ENCODE measurements around the gene NRCAM. TPM values are rescaled to one million over a fixed set of nuclear protein-coding genes. Genes with fewer than 3 reads are reported as not detected.

Gene NRCAM
- total RNA-seq, 1 donor from 2014 or later = 0.14 TPM

DNA sequence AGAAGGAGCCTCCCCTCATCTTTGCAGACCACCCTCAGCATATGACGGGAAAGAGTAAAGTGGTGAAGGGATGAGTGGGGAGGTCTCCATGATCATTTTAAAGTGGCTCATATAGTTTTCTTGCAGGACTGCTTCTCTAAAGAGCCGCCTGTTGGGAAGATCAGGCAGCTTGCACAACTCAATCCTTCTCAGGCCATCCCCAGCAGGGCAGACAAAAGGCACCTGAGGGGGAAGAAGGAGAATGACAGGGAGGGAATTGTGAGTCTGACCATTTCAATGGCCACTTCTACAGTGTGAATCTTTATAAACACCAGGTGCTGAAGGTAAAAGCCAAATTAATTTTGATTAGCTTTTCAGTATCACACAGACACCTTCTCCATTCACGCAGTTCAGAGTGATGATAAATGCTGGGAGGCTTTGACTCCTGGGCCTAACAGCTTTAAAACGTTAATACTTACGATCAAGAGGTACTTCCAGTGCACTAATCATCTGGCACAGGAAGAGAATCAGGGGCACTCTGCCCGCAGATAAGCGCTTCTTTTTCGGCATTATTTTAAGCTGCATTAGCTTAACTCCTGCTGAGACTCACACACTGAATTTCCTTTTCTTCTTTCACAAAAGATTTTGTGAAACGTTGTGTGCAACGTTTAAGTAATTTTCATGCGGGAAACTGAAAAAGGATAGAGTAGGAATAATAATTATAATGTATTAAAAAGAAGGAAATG, 216.6 kb downstream of the NRCAM start:
- TF ChIP-seq CTCF (IDR thresholded peaks at IDR 0.05; ENCODE audit: borderline replicate concordance) = no peak
- intact Hi-C loops (cut with micrococcal nuclease) = no loop called here
- DNase-seq = no peak
- Histone ChIP-seq H3K36me3 (no peaks in the 10 kb centered on the region), H3K4me3 (no peak overlapping the region), H3K9me3 (replicated peaks) (no peaks in the 10 kb centered on the region), H3K27ac (replicated peaks) (no peak overlapping the region), H3K4me1 (peaks cover 6% of the 10 kb centered on the region), H3K27me3 (ENCODE audit: low read depth) (no peaks in the 10 kb centered on the region)

DNA sequence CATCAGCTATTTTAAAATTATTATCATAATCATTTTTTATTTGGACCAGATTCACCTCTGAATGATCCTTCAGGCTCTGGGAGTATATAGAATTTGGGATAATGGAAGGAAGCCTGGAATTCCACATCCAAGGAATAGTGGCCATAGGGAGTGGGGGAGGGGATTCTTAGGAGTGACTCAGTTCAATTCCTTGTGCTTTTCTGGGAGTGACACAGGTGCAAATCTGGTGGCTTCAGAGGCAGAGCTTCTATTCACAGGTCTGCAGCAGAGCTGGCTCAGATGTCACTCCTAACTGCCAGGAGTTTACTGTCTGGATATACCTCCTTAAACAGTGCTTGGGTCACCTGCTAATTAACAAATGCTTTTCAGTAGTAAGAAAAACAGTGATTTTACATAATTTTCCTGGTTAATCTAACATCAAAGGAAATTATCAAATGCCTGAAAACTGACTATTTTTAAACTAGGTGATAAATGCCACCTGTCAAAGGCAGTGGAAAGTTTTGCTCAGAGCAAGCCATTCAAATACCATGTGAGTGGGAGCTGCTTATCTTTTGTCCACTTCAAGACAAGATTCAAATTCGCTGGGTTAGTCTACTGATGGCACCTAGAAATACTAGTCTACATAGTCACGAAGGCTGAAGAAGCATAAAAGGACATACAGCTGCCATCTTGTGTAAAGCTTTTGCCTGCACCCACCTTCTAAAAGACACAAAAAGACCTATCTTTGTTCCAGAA, 219.4 kb downstream of the NRCAM start:
- Histone ChIP-seq H3K27me3 (ENCODE audit: low read depth) (no peaks in the 10 kb centered on the region), H3K4me1 (peaks cover 6% of the 10 kb centered on the region), H3K9me3 (replicated peaks) (no peaks in the 10 kb centered on the region), H3K36me3 (no peaks in the 10 kb centered on the region), H3K4me3 (no peak overlapping the region), H3K27ac (replicated peaks) (no peak overlapping the region)
- no peak for TF ChIP-seq CTCF (IDR thresholded peaks at IDR 0.05; ENCODE audit: borderline replicate concordance)
- no peak for DNase-seq
- intact Hi-C loops (cut with micrococcal nuclease) = no loop called here

DNA sequence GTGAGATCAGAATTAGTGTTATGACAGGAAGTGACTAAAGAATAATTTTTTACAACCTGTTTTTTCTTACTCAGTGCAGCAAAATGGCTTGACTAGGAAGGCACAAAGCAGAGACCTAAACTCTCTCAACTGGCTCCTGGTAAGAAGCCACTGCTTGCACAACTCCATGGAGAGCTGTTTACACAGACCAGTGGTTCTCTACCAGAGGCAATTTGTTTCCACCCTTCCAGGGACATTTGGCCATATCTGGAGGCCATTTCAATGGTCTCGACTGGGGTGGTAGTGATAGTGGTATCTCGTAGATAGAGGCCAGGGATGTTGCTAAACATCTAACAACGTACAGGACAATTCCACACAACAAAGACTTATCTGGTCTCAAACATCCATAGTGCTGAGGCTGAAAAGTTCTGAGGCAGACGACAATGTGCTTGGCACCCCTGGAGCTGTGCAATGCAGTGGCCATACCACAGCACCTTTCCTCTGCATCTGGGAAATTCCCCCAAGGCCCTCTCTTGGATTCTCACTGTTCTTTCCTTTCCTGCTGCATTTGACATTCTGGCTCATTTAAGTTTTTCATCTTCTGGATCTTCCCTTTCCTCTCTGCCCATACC, 220.7 kb downstream of the NRCAM start:
- intact Hi-C loops (cut with micrococcal nuclease) = no loop called here

GRCh38 chr7:108234971-108235450, 221.2 kb downstream of the NRCAM start:
- no peak overlapping the region for H3K4me3 ChIP-seq
- no peaks in the 10 kb centered on the region for H3K27me3 ChIP-seq (ENCODE audit: low read depth)
- no peak for TF ChIP-seq CTCF (IDR thresholded peaks at IDR 0.05; ENCODE audit: borderline replicate concordance)
- H3K27ac ChIP-seq (replicated peaks) = no peak overlapping the region
- H3K9me3 ChIP-seq (replicated peaks) = no peaks in the 10 kb centered on the region
- intact Hi-C loops (cut with micrococcal nuclease) = no loop called here
- H3K4me1 ChIP-seq = peaks cover 6% of the 10 kb centered on the region
- no peaks in the 10 kb centered on the region for H3K36me3 ChIP-seq
- DNase-seq = no peak

More for the DNA sequence above, 220.7 kb downstream of the NRCAM start:
- no peaks in the 10 kb centered on the region for H3K36me3 ChIP-seq
- H3K27ac ChIP-seq (replicated peaks) = no peak overlapping the region
- H3K4me1 ChIP-seq = peaks cover 6% of the 10 kb centered on the region
- DNase-seq = no peak
- no peaks in the 10 kb centered on the region for H3K27me3 ChIP-seq (ENCODE audit: low read depth)
- H3K4me3 ChIP-seq = no peak overlapping the region
- no peak for TF ChIP-seq CTCF (IDR thresholded peaks at IDR 0.05; ENCODE audit: borderline replicate concordance)
- H3K9me3 ChIP-seq (replicated peaks) = no peaks in the 10 kb centered on the region

DNA sequence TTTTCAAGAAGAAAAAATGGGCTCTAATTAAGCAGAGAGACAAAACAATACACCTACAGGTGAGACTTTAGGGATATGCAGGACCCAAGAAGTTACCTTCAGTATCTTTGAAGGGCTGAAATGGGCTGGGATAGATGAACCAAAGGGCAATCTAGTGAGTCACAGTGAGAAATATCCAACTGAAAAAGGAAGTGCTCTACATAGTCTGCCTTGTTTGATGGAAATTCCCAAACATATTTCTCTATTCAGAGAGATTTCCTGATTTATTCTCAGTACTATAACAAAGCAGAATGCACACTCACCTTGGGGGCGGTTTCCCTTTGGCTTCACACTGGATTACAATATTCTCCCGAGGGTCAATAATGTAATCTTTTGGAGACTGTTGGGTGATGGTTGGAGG, 222.0 kb downstream of the NRCAM start:
- Histone ChIP-seq H3K4me1 (peaks cover 6% of the 10 kb centered on the region), H3K27me3 (ENCODE audit: low read depth) (no peaks in the 10 kb centered on the region), H3K36me3 (no peaks in the 10 kb centered on the region), H3K4me3 (no peak overlapping the region), H3K9me3 (replicated peaks) (no peaks in the 10 kb centered on the region), H3K27ac (replicated peaks) (no peak overlapping the region)
- intact Hi-C loops (cut with micrococcal nuclease) = no loop called here
- no peak for TF ChIP-seq CTCF (IDR thresholded peaks at IDR 0.05; ENCODE audit: borderline replicate concordance)
- no peak for DNase-seq
